ENCODE results near the gene SLC35F1. TPM values are rescaled to one million over a fixed set of nuclear protein-coding genes. Genes with fewer than 3 reads are reported as not detected.

Gene SLC35F1
- total and polyA plus RNA-seq, 2 experiments from 2014 or later: 0.04 to 0.43 TPM

DNA sequence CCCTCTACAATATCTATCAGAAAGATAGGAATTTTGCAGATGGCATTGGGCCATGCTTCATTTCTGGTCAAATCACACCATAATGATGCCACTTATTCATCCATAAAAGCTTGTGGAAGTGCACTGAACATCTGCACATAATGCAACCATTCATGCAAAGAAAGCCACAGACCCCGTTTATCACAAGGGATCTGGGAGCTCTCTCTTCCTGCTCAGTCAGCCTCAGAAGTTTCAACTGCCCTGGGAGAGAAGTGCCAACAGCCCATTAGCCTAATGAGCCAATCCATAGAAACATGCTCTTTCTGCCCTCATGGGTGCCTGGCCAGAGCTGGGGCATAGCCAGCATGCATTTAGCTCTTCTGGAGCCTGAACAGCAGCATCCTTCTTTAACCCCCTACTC, 85.8 kb downstream of the SLC35F1 start:
- Histone ChIP-seq H3K4me2 (no peak overlapping the region), H3K27me3 (no peaks in the 10 kb centered on the region), H3K9me2 (replicated peaks; ENCODE audit: insufficient read depth) (no peaks in the 10 kb centered on the region), H3K4me1 (ENCODE audit: insufficient read depth) (no peaks in the 10 kb centered on the region), H3K4me3 (no peak overlapping the region), H3K79me2 (no peaks in the 10 kb centered on the region), H3K36me3 (replicated peaks; ENCODE audit: insufficient read depth, low read depth) (no peaks in the 10 kb centered on the region), H3K27ac (no peak overlapping the region), H2AFZ (no peak overlapping the region), H4K20me1 (ENCODE audit: insufficient read depth, poor library complexity, severe bottlenecking) (no peaks in the 10 kb centered on the region), H3K9me3 (ENCODE audit: low read depth) (no peaks in the 10 kb centered on the region)
- TF ChIP-seq, protein P1, sequence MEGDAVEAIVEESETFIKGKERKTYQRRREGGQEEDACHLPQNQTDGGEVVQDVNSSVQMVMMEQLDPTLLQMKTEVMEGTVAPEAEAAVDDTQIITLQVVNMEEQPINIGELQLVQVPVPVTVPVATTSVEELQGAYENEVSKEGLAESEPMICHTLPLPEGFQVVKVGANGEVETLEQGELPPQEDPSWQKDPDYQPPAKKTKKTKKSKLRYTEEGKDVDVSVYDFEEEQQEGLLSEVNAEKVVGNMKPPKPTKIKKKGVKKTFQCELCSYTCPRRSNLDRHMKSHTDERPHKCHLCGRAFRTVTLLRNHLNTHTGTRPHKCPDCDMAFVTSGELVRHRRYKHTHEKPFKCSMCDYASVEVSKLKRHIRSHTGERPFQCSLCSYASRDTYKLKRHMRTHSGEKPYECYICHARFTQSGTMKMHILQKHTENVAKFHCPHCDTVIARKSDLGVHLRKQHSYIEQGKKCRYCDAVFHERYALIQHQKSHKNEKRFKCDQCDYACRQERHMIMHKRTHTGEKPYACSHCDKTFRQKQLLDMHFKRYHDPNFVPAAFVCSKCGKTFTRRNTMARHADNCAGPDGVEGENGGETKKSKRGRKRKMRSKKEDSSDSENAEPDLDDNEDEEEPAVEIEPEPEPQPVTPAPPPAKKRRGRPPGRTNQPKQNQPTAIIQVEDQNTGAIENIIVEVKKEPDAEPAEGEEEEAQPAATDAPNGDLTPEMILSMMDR (IDR thresholded peaks at IDR 0.05; ENCODE audit: poor library complexity): no peak
- TF ChIP-seq EZH2phosphoT487 (IDR thresholded peaks at IDR 0.05; ENCODE audit: low read depth, severe bottlenecking, unreplicated experiment) (no peak), EZH2 (IDR thresholded peaks at IDR 0.05; ENCODE audit: borderline replicate concordance) (no peak)
- WGBS (ENCODE audit: low lambda C conversion rate, missing lambda C conversion rate): 67% methylated on average over 1 of the region's 1 CpG
- DNase-seq (ENCODE audit: low spot score): no peak

DNA sequence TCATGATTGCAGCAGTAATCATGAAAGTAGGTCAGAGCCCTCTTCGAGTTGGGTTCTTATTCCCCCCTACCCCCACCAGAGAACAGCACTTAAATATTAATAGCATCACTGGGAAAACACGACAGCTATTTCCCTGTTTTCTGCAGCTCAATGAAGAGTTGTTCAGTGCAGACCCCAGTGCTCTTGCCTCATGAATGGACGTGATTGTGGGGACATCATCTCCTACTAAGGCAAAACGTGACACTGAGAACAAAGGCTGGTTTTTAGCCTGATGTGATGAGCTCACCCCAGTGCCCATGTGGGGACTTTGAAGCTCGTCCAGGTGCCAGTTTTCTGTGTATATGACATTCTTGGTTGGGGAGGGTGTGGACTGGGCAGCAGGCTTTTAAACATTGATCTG, 105.9 kb downstream of the SLC35F1 start:
- Histone ChIP-seq H2AFZ (no peak overlapping the region), H3K27ac (no peak overlapping the region), H4K20me1 (ENCODE audit: insufficient read depth, poor library complexity, severe bottlenecking) (no peaks in the 10 kb centered on the region), H3K36me3 (replicated peaks; ENCODE audit: insufficient read depth, low read depth) (no peaks in the 10 kb centered on the region), H3K79me2 (no peaks in the 10 kb centered on the region), H3K27me3 (no peaks in the 10 kb centered on the region), H3K4me1 (ENCODE audit: insufficient read depth) (no peaks in the 10 kb centered on the region), H3K9me2 (replicated peaks; ENCODE audit: insufficient read depth) (no peaks in the 10 kb centered on the region), H3K4me3 (no peak overlapping the region), H3K9me3 (ENCODE audit: low read depth) (no peaks in the 10 kb centered on the region), H3K4me2 (no peak overlapping the region)
- DNase-seq (ENCODE audit: low spot score): no peak
- 79% methylated on average over 5 of the region's 5 CpGs for WGBS (ENCODE audit: low lambda C conversion rate, missing lambda C conversion rate)
- no peak for TF ChIP-seq EZH2phosphoT487 (IDR thresholded peaks at IDR 0.05; ENCODE audit: low read depth, severe bottlenecking, unreplicated experiment)
- TF ChIP-seq, protein P1 (IDR thresholded peaks at IDR 0.05; ENCODE audit: poor library complexity): no peak
- TF ChIP-seq EZH2 (IDR thresholded peaks at IDR 0.05; ENCODE audit: borderline replicate concordance): no peak

DNA sequence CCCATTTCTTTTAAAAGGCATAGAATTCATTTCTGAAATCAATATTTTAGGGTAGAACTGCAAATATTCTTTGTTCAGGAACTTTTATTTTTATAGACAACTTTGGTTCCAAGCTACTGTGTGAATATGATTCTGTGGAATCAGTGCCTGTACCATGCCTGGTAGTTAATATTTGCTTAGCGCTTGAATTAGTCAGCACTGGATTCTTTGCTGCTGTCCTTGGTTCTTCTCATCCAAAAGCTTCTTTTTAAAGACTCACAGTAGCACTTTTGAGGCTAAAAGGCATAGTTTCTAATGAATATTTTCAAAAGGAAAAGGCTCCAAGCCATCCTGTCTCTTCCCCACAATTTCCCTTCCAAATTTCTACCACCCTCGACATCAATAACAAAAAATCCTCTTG, 109.5 kb downstream of the SLC35F1 start:
- no peaks in the 10 kb centered on the region for H3K79me2 ChIP-seq
- no peaks in the 10 kb centered on the region for H3K4me1 ChIP-seq (ENCODE audit: insufficient read depth)
- H3K9me2 ChIP-seq (replicated peaks; ENCODE audit: insufficient read depth): no peaks in the 10 kb centered on the region
- H3K27me3 ChIP-seq: no peaks in the 10 kb centered on the region
- H3K36me3 ChIP-seq (replicated peaks; ENCODE audit: insufficient read depth, low read depth): no peaks in the 10 kb centered on the region
- TF ChIP-seq, protein P1 (IDR thresholded peaks at IDR 0.05; ENCODE audit: poor library complexity): no peak
- TF ChIP-seq EZH2phosphoT487 (IDR thresholded peaks at IDR 0.05; ENCODE audit: low read depth, severe bottlenecking, unreplicated experiment): no peak
- TF ChIP-seq EZH2 (IDR thresholded peaks at IDR 0.05; ENCODE audit: borderline replicate concordance): no peak
- H4K20me1 ChIP-seq (ENCODE audit: insufficient read depth, poor library complexity, severe bottlenecking): no peaks in the 10 kb centered on the region
- H3K27ac ChIP-seq: no peak overlapping the region
- no peak for DNase-seq (ENCODE audit: low spot score)
- H3K9me3 ChIP-seq (ENCODE audit: low read depth): no peaks in the 10 kb centered on the region
- no peak overlapping the region for H3K4me2 ChIP-seq
- H3K4me3 ChIP-seq: no peak overlapping the region
- 87% methylated on average over 2 of the region's 2 CpGs for WGBS (ENCODE audit: low lambda C conversion rate, missing lambda C conversion rate)
- H2AFZ ChIP-seq: no peak overlapping the region

All from hepatocyte (in vitro differentiated cells).